ENCODE results near the gene GSC.
"Not testable (repeated sequence)": the region's sequence is repeated elsewhere in the genome, so short reads cannot be mapped to it uniquely, and the experiment has no call there.

The GSC gene

GRCh38 chr14:94769391-94770250 is at the start of gene GSC:
Gene GSC, minus strand, starts transcription at chr14:94770113. Its CDS starts 98 bp downstream, at chr14:94770015.
- Mint-ChIP-seq H3K27me3 (peaks cover 51% of the 10 kb centered on the region), H3K36me3 (no peaks in the 10 kb centered on the region), H3K4me3 (peak within 1 kb of the TSS; percentile 72)

GRCh38 chr14:94819531-94819930 is 49.6 kb upstream of the GSC start:
- Mint-ChIP-seq H3K4me3 (no peak overlapping the region), H3K27me3 (peaks cover 7% of the 10 kb centered on the region), H3K9me3 (ENCODE audit: low read depth) (peaks cover 3% of the 10 kb centered on the region), H3K27ac (no peak overlapping the region), H3K36me3 (no peaks in the 10 kb centered on the region), H3K4me1 (ENCODE audit: low read depth) (no peaks in the 10 kb centered on the region)

More at GRCh38 chr14:94769391-94770250, at the start of gene GSC:
- Mint-ChIP-seq H3K27ac (no peak within 1 kb of the TSS), H3K4me1 (ENCODE audit: low read depth) (peaks cover 19% of the 10 kb centered on the region), H3K9me3 (ENCODE audit: low read depth) (no peaks in the 10 kb centered on the region)

- peaks cover 5% of the 10 kb centered on the region for H3K27me3 Mint-ChIP-seq
- no peaks in the 10 kb centered on the region for H3K36me3 Mint-ChIP-seq
- H3K27ac Mint-ChIP-seq: no peak overlapping the region
- no peaks in the 10 kb centered on the region for H3K9me3 Mint-ChIP-seq (ENCODE audit: low read depth)
- H3K4me3 Mint-ChIP-seq: no peak overlapping the region
- no peaks in the 10 kb centered on the region for H3K4me1 Mint-ChIP-seq (ENCODE audit: low read depth)
Measured at GRCh38 chr14:94816113-94816512, 46.2 kb upstream of the GSC start.

- peaks cover 1% of the 10 kb centered on the region for H3K27me3 Mint-ChIP-seq
- no peak overlapping the region for H3K4me3 Mint-ChIP-seq
- H3K27ac Mint-ChIP-seq: no peak overlapping the region
- H3K36me3 Mint-ChIP-seq: no peaks in the 10 kb centered on the region
- H3K4me1 Mint-ChIP-seq (ENCODE audit: low read depth): no peaks in the 10 kb centered on the region
- H3K9me3 Mint-ChIP-seq (ENCODE audit: low read depth): no peaks in the 10 kb centered on the region
Measured at GRCh38 chr14:94805680-94806288, 35.9 kb upstream of the GSC start.

- Mint-ChIP-seq H3K9me3 (ENCODE audit: low read depth) (no peaks in the 10 kb centered on the region), H3K27me3 (peaks cover 4% of the 10 kb centered on the region), H3K36me3 (no peaks in the 10 kb centered on the region), H3K4me1 (ENCODE audit: low read depth) (no peaks in the 10 kb centered on the region), H3K27ac (no peak overlapping the region), H3K4me3 (no peak overlapping the region)
Measured at GRCh38 chr14:94801225-94801624, 31.3 kb upstream of the GSC start.

GRCh38 chr14:94800764-94801163 is 30.9 kb upstream of the GSC start:
- H3K4me1 Mint-ChIP-seq (ENCODE audit: low read depth); H3K4me3 Mint-ChIP-seq; H3K36me3 Mint-ChIP-seq; H3K27me3 Mint-ChIP-seq; H3K9me3 Mint-ChIP-seq (ENCODE audit: low read depth); H3K27ac Mint-ChIP-seq: not testable (repeated sequence)

- Mint-ChIP-seq H3K27me3 (peaks cover 14% of the 10 kb centered on the region), H3K4me1 (ENCODE audit: low read depth) (no peaks in the 10 kb centered on the region)
Measured at GRCh38 chr14:94797887-94798286, 28.0 kb upstream of the GSC start.

GRCh38 chr14:94796278-94796677 is 26.4 kb upstream of the GSC start:
- no peak overlapping the region for H3K4me3 Mint-ChIP-seq
- no peaks in the 10 kb centered on the region for H3K4me1 Mint-ChIP-seq (ENCODE audit: low read depth)
- no peak overlapping the region for H3K27ac Mint-ChIP-seq
- H3K36me3 Mint-ChIP-seq: no peaks in the 10 kb centered on the region
- H3K27me3 Mint-ChIP-seq: peaks cover 14% of the 10 kb centered on the region
- no peaks in the 10 kb centered on the region for H3K9me3 Mint-ChIP-seq (ENCODE audit: low read depth)

More at GRCh38 chr14:94797887-94798286, 28.0 kb upstream of the GSC start:
- Mint-ChIP-seq H3K4me3 (no peak overlapping the region), H3K36me3 (no peaks in the 10 kb centered on the region), H3K27ac (no peak overlapping the region), H3K9me3 (ENCODE audit: low read depth) (no peaks in the 10 kb centered on the region)

- Mint-ChIP-seq H3K4me1 (ENCODE audit: low read depth) (no peaks in the 10 kb centered on the region), H3K36me3 (no peaks in the 10 kb centered on the region), H3K9me3 (ENCODE audit: low read depth) (peaks cover 5% of the 10 kb centered on the region), H3K27ac (no peak overlapping the region), H3K4me3 (no peak overlapping the region), H3K27me3 (peaks cover 17% of the 10 kb centered on the region)
Measured at GRCh38 chr14:94795372-94795771, 25.5 kb upstream of the GSC start.

- H3K4me1 Mint-ChIP-seq (ENCODE audit: low read depth): no peaks in the 10 kb centered on the region
- no peaks in the 10 kb centered on the region for H3K36me3 Mint-ChIP-seq
- H3K27ac Mint-ChIP-seq: no peak overlapping the region
- peaks cover 5% of the 10 kb centered on the region for H3K9me3 Mint-ChIP-seq (ENCODE audit: low read depth)
- H3K4me3 Mint-ChIP-seq: no peak overlapping the region
- peaks cover 15% of the 10 kb centered on the region for H3K27me3 Mint-ChIP-seq
Measured at GRCh38 chr14:94793901-94794300, 24.0 kb upstream of the GSC start.

GRCh38 chr14:94787655-94788054 is 17.7 kb upstream of the GSC start:
- Mint-ChIP-seq H3K27ac (no peak overlapping the region), H3K4me3 (no peak overlapping the region), H3K4me1 (ENCODE audit: low read depth) (no peaks in the 10 kb centered on the region), H3K36me3 (no peaks in the 10 kb centered on the region), H3K27me3 (peaks cover 8% of the 10 kb centered on the region), H3K9me3 (ENCODE audit: low read depth) (peaks cover 5% of the 10 kb centered on the region)

GRCh38 chr14:94787092-94787491 is 17.2 kb upstream of the GSC start:
- Mint-ChIP-seq H3K9me3 (ENCODE audit: low read depth) (peaks cover 5% of the 10 kb centered on the region), H3K4me1 (ENCODE audit: low read depth) (no peaks in the 10 kb centered on the region), H3K36me3 (no peaks in the 10 kb centered on the region), H3K4me3 (no peak overlapping the region), H3K27me3 (peaks cover 8% of the 10 kb centered on the region), H3K27ac (no peak overlapping the region)

GRCh38 chr14:94780536-94781399 is 10.9 kb upstream of the GSC start:
- H3K27ac Mint-ChIP-seq: no peak overlapping the region
- peaks cover under 1% of the 10 kb centered on the region for H3K4me1 Mint-ChIP-seq (ENCODE audit: low read depth)
- no peak overlapping the region for H3K4me3 Mint-ChIP-seq
- H3K27me3 Mint-ChIP-seq: peaks cover 21% of the 10 kb centered on the region
- no peaks in the 10 kb centered on the region for H3K9me3 Mint-ChIP-seq (ENCODE audit: low read depth)
- no peaks in the 10 kb centered on the region for H3K36me3 Mint-ChIP-seq

GRCh38 chr14:94779713-94780112 is 9.8 kb upstream of the GSC start:
- no peaks in the 10 kb centered on the region for H3K9me3 Mint-ChIP-seq (ENCODE audit: low read depth)
- no peaks in the 10 kb centered on the region for H3K36me3 Mint-ChIP-seq
- no peak overlapping the region for H3K27ac Mint-ChIP-seq
- H3K27me3 Mint-ChIP-seq: peaks cover 28% of the 10 kb centered on the region
- H3K4me3 Mint-ChIP-seq: no peak overlapping the region
- peaks cover 4% of the 10 kb centered on the region for H3K4me1 Mint-ChIP-seq (ENCODE audit: low read depth)

GRCh38 chr14:94775871-94776210 is 5.9 kb upstream of the GSC start:
- Mint-ChIP-seq H3K4me1 (ENCODE audit: low read depth) (peaks cover 11% of the 10 kb centered on the region), H3K27me3 (peaks cover 54% of the 10 kb centered on the region), H3K9me3 (ENCODE audit: low read depth) (no peaks in the 10 kb centered on the region), H3K36me3 (no peaks in the 10 kb centered on the region), H3K27ac (no peak overlapping the region), H3K4me3 (no peak overlapping the region)
